Neuronal stem cell (in vitro differentiated cells): ENCODE measurements around the gene INSC.

ENCODE experiments used
- DNase-seq: peaks from one replicate; pipeline ENCODE4 v3.0.0-alpha.2; 2013; ENCODE audit warnings: low spot score
- H2AFZ ChIP-seq: one replicate; pipeline ENCODE4 v1.6.1; 2013; ENCODE audit warnings: mild to moderate bottlenecking, low read length, inconsistent platforms
- H2AK5ac ChIP-seq: 2 replicates; pipeline ENCODE4 v1.6.1; 2013; ENCODE audit warnings: low read depth, mild to moderate bottlenecking, inconsistent platforms, low read length, moderate library complexity, mixed read lengths
- H2BK120ac ChIP-seq: 2 replicates; pipeline ENCODE4 v1.6.1; 2013; ENCODE audit warnings: low read depth, mild to moderate bottlenecking, inconsistent platforms, low read length, moderate library complexity, mixed read lengths
- H2BK12ac ChIP-seq: one replicate; pipeline ENCODE4 v1.6.1; 2013; ENCODE audit warnings: low read length, inconsistent platforms
- H2BK15ac ChIP-seq: 2 replicates; pipeline ENCODE4 v1.6.1; 2013; ENCODE audit warnings: mild to moderate bottlenecking, low read length, inconsistent platforms, mixed read lengths
- H2BK5ac ChIP-seq: one replicate; pipeline ENCODE4 v1.6.1; 2013; ENCODE audit warnings: inconsistent platforms, mild to moderate bottlenecking, low read length, moderate library complexity
- H3K14ac ChIP-seq: one replicate; pipeline ENCODE4 v1.6.1; 2013; ENCODE audit warnings: low read length, inconsistent platforms
- H3K18ac ChIP-seq: 2 replicates; pipeline ENCODE4 v1.6.1; 2013; ENCODE audit warnings: low read length, inconsistent platforms
- H3K23ac ChIP-seq: 2 replicates; pipeline ENCODE4 v1.6.1; 2013; ENCODE audit warnings: low read depth, mild to moderate bottlenecking, mixed read lengths, low read length, inconsistent platforms; ENCODE audit not compliant: poor library complexity
- H3K27ac ChIP-seq: replicated peaks from 3 replicates; pipeline ENCODE4 v1.5.1; 2013; ENCODE audit warnings: low read length, inconsistent platforms
- H3K27me3 ChIP-seq, 3 experiments: 2 replicates each; pipeline ENCODE4 v1.6.1; 2013; ENCODE audit warnings: low read length in 3 of 3, mild to moderate bottlenecking in 2 of 3, inconsistent platforms in 1 of 3, low read depth in 1 of 3, mixed read lengths in 1 of 3, moderate library complexity in 1 of 3; ENCODE audit not compliant: control insufficient read depth in 3 of 3, insufficient read depth in 3 of 3
- H3K36me3 ChIP-seq, 2 donors: replicated peaks in 1 of 2; 2 replicates each; pipeline ENCODE4 v1.6.1; 2013; ENCODE audit warnings: low read length in 2 of 2; ENCODE audit not compliant: control insufficient read depth in 2 of 2, insufficient read depth in 2 of 2
- H3K4ac ChIP-seq: 2 replicates; pipeline ENCODE4 v1.6.1; 2013; ENCODE audit warnings: inconsistent platforms, mild to moderate bottlenecking, low read length, moderate library complexity
- H3K4me1 ChIP-seq, 2 donors: 1 replicate in 1 of 2; 2 replicates in 1 of 2; pipeline ENCODE4 v1.6.1; 2013; ENCODE audit warnings: low read length in 2 of 2, low read depth in 1 of 2; ENCODE audit not compliant: control insufficient read depth in 2 of 2, insufficient read depth in 1 of 2
- H3K4me2 ChIP-seq: one replicate; pipeline ENCODE4 v1.6.1; 2013; ENCODE audit warnings: mild to moderate bottlenecking, low read length, inconsistent platforms; ENCODE audit not compliant: insufficient read depth, poor library complexity, severe bottlenecking
- H3K4me3 ChIP-seq, 2 donors: 2 replicates each; pipeline ENCODE4 v1.5.1; 2013; ENCODE audit warnings: low read length in 2 of 2, mild to moderate bottlenecking in 2 of 2, inconsistent platforms in 1 of 2, moderate library complexity in 1 of 2
- H3K79me1 ChIP-seq: one replicate; pipeline ENCODE4 v1.6.1; 2013; ENCODE audit warnings: low read depth, mild to moderate bottlenecking, inconsistent platforms, low read length, moderate library complexity
- H3K9ac ChIP-seq: one replicate; pipeline ENCODE4 v1.6.1; 2013; ENCODE audit warnings: mild to moderate bottlenecking, low read depth, low read length, inconsistent platforms; ENCODE audit not compliant: poor library complexity
- H3K9me3 ChIP-seq, 2 donors: replicated peaks in 1 of 2; 2 replicates each; pipeline versions ENCODE3 to v1.6.1; 2013; ENCODE audit warnings: low read length in 2 of 2, mild to moderate bottlenecking in 2 of 2, inconsistent platforms in 1 of 2, low read depth in 1 of 2, mixed read lengths in 1 of 2, moderate library complexity in 1 of 2; ENCODE audit not compliant: control insufficient read depth in 2 of 2, insufficient read depth in 1 of 2
- H4K8ac ChIP-seq: one replicate; pipeline ENCODE4 v1.6.1; 2013; ENCODE audit warnings: low read depth, mild to moderate bottlenecking, inconsistent platforms, low read length, moderate library complexity
- H4K91ac ChIP-seq: one replicate; pipeline ENCODE4 v1.6.1; 2013; ENCODE audit warnings: low read length, low read depth, mild to moderate bottlenecking, inconsistent platforms; ENCODE audit not compliant: poor library complexity
- WGBS, 2 donors: extraction: QIAGEN DNeasy Blood & Tissue Kit; methylation state at CpG; one replicate each; pipeline ENCODE4 v1.1.7; 2013; ENCODE audit warnings: missing lambda C conversion rate in 2 of 2, mixed read lengths in 1 of 2; ENCODE audit not compliant: insufficient read length in 2 of 2, insufficient replicate concordance in 1 of 2; ENCODE audit errors: extremely low coverage in 2 of 2; 5-methylcytosine and 5-hydroxymethylcytosine counted together

The INSC gene

GRCh38 chr11:15190611-15191010 is 75.9 kb downstream of the INSC start:
- no CpG with 5 or more reads among the region's 3 CpGs for WGBS, 2 donors

GRCh38 chr11:15192005-15192556 is 77.4 kb downstream of the INSC start:
- Histone ChIP-seq H3K27ac (no peak overlapping the region), H3K4me2 (no peak overlapping the region), H4K8ac (no peak overlapping the region), H2BK5ac (no peak overlapping the region), H3K14ac (no peak overlapping the region), H2BK15ac (no peak overlapping the region), H3K9ac (no peak overlapping the region), H3K79me1 (no peaks in the 10 kb centered on the region), H3K4me3 (no peak overlapping the region), H3K4ac (no peak overlapping the region), H3K18ac (no peak overlapping the region), H3K23ac (no peak overlapping the region), H3K27me3 (no peaks in the 10 kb centered on the region), H2AK5ac (no peak overlapping the region), H3K36me3 (no peaks in the 10 kb centered on the region), H2BK120ac (no peak overlapping the region), H3K4me1 (no peaks in the 10 kb centered on the region), H3K9me3 (no peaks in the 10 kb centered on the region), H2AFZ (no peak overlapping the region), H4K91ac (no peak overlapping the region), H2BK12ac (no peak overlapping the region)
- DNase-seq: no peak
- WGBS, 2 donors: no CpG with 5 or more reads among the region's 1 CpG

More at GRCh38 chr11:15190611-15191010, 75.9 kb downstream of the INSC start:
- H3K27me3 ChIP-seq: no peaks in the 10 kb centered on the region
- H2AFZ ChIP-seq: no peak overlapping the region
- no peak for DNase-seq
- no peak overlapping the region for H2AK5ac ChIP-seq
- H3K4me3 ChIP-seq: no peak overlapping the region
- H3K18ac ChIP-seq: no peak overlapping the region
- no peaks in the 10 kb centered on the region for H3K4me1 ChIP-seq
- no peak overlapping the region for H4K91ac ChIP-seq
- H3K36me3 ChIP-seq: no peaks in the 10 kb centered on the region
- no peak overlapping the region for H2BK5ac ChIP-seq
- no peak overlapping the region for H3K27ac ChIP-seq
- no peak overlapping the region for H4K8ac ChIP-seq
- H3K9me3 ChIP-seq: no peaks in the 10 kb centered on the region
- H3K4ac ChIP-seq: no peak overlapping the region
- H2BK120ac ChIP-seq: no peak overlapping the region
- no peak overlapping the region for H3K14ac ChIP-seq
- no peak overlapping the region for H3K4me2 ChIP-seq
- no peaks in the 10 kb centered on the region for H3K79me1 ChIP-seq
- H2BK15ac ChIP-seq: no peak overlapping the region
- no peak overlapping the region for H2BK12ac ChIP-seq
- H3K9ac ChIP-seq: no peak overlapping the region
- H3K23ac ChIP-seq: no peak overlapping the region

GRCh38 chr11:15194671-15195415 is 80.1 kb downstream of the INSC start:
- no peak overlapping the region for H3K23ac ChIP-seq
- H3K36me3 ChIP-seq: no peaks in the 10 kb centered on the region
- no CpG with 5 or more reads among the region's 2 CpGs for WGBS, 2 donors
- no peak overlapping the region for H2BK5ac ChIP-seq
- no peak overlapping the region for H3K14ac ChIP-seq
- no peak overlapping the region for H2BK12ac ChIP-seq
- H3K4ac ChIP-seq: no peak overlapping the region
- H3K27ac ChIP-seq: no peak overlapping the region
- H3K27me3 ChIP-seq: no peaks in the 10 kb centered on the region
- H3K4me3 ChIP-seq: no peak overlapping the region
- H3K18ac ChIP-seq: no peak overlapping the region
- H3K9me3 ChIP-seq: no peaks in the 10 kb centered on the region
- H4K91ac ChIP-seq: no peak overlapping the region
- H2AK5ac ChIP-seq: no peak overlapping the region
- no peak for DNase-seq
- H2BK120ac ChIP-seq: no peak overlapping the region
- H2AFZ ChIP-seq: no peak overlapping the region
- no peak overlapping the region for H3K9ac ChIP-seq
- no peaks in the 10 kb centered on the region for H3K4me1 ChIP-seq
- H3K4me2 ChIP-seq: no peak overlapping the region
- H2BK15ac ChIP-seq: no peak overlapping the region
- H3K79me1 ChIP-seq: no peaks in the 10 kb centered on the region
- H4K8ac ChIP-seq: no peak overlapping the region

GRCh38 chr11:15195454-15196200 is 80.9 kb downstream of the INSC start:
- no peak overlapping the region for H3K18ac ChIP-seq
- no peaks in the 10 kb centered on the region for H3K27me3 ChIP-seq
- no peak overlapping the region for H3K4me2 ChIP-seq
- H3K27ac ChIP-seq: no peak overlapping the region
- no peaks in the 10 kb centered on the region for H3K36me3 ChIP-seq
- no CpG with 5 or more reads among the region's 2 CpGs for WGBS, 2 donors
- no peak overlapping the region for H3K14ac ChIP-seq
- no peak overlapping the region for H2BK120ac ChIP-seq
- H2AK5ac ChIP-seq: no peak overlapping the region
- H2AFZ ChIP-seq: no peak overlapping the region
- H3K4ac ChIP-seq: no peak overlapping the region
- no peak for DNase-seq
- H3K4me3 ChIP-seq: no peak overlapping the region
- H4K91ac ChIP-seq: no peak overlapping the region
- H3K79me1 ChIP-seq: no peaks in the 10 kb centered on the region
- no peak overlapping the region for H3K9ac ChIP-seq
- H4K8ac ChIP-seq: no peak overlapping the region
- no peaks in the 10 kb centered on the region for H3K9me3 ChIP-seq
- H2BK12ac ChIP-seq: no peak overlapping the region
- no peak overlapping the region for H2BK5ac ChIP-seq
- H3K4me1 ChIP-seq: no peaks in the 10 kb centered on the region
- no peak overlapping the region for H2BK15ac ChIP-seq
- no peak overlapping the region for H3K23ac ChIP-seq
